ENCODE data around the gene ETV3.

The ETV3 gene

GRCh38 chr1:157158967-157159366 is 20.8 kb upstream of the ETV3 start:
- DNase-seq, result no peak

DNA sequence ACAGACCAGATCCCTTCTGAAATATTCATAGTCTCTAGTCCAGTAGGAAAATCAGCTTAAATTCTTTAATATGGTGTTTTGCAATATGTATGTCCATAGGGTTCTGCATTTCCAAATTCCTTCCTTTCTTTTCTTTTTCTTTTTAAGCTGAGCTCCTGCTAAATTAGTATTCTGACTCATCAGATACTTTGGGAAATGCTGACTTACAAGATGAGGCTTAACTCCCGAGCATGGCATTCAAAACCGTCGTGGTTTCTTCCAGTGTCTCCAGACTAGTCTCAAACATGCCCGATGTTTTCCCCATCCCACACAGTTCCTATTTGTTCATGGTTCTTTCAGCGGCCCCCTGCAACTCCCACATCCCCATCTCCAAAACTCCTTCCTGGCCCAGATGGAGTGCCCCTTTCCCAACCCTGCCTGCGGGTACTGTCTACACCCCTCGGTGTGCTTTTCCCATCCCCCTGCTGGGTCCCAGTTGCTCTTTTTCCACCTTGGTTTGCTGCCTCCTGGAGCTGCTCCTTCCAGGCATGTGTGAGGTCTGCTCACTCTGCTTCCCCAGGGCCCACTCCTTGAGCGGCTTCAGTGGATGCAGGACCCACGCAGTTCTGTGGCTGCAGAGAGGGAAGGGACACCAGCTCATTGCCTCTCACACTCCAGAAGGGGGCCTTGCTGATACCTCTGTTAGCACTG is 19.5 kb upstream of the ETV3 start:
- no peak for DNase-seq

DNA sequence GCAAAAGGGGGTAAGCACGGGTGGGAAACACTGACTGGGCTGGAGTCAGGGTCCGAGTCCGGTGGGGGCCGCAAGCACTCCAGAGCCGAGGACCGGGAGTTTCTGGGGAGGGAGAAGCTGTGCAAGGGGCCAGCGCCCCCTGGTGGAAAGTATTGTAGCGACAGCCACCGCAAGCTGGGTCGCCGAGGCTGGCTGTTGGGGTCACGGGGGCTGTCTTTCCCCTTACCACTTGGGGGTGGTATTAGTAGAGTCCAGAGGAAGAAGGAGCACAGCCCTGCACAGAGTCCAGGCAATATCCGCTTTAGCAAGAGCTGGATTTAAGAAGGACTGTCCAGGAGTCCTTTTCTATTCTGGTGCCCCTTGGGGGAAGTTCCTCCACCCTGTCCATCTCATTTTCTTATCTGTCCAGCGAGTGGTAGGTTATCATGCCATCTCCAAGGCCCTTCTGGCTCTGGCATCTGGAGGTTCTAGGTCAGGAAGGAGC is 17.9 kb upstream of the ETV3 start:
- DNase-seq, result peak; percentile 58 to 63

GRCh38 chr1:157155658-157156057 is 17.5 kb upstream of the ETV3 start:
- DNase-seq, result no peak

DNA sequence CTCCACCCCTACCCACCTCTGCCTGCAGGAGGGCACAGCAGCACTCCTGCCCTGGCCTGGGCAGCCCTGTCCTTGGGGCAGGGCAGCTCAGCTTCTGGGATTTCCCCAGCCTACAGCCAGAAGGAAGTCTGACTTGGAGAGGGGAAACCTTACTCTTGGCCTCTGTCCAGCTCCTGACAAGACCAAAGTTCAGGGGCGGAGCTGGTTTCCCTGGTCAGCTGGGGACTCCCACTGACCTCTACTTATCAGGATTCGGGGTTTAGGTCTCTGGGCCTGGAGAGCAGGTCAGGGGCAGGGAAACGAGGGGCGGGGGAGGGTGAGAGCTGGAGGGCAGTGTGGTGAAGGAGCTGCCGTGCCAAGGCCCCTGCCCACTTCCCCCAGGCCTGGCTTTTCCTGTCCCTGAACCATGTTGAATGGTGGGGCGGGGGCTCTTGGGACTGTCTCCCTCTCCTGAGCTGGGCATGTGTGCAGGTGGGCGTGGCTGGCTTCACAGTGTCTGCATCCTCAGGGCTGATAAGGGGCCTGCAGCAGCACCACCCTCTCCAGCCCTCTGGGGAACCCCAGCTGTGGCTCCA is 16.8 kb upstream of the ETV3 start:
- no peak for DNase-seq

DNA sequence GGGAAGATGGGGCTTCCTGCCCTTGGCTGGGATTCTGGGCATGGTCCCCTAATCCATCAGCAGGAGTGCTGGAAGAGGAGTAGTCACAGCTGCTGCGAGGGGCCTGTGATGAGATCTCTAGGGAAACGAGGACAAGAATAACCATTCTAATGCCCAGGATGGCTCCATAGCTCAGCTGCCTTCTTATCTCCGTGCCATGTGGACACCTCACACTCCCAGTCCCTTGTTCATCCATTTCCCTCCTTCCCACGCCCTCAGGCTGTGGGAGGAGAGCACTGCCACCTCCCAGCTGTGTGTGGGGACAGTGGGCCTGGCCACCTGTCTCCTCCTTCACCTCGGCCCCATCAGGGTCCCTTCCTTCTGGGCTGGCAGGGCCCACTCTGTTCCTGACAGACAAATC is 16.1 kb upstream of the ETV3 start:
- no peak for DNase-seq

- no peak for DNase-seq
Observed at GRCh38 chr1:157153746-157154145, 15.6 kb upstream of the ETV3 start.

- no peak for DNase-seq
Observed at GRCh38 chr1:157152510-157152909, 14.3 kb upstream of the ETV3 start.

DNA sequence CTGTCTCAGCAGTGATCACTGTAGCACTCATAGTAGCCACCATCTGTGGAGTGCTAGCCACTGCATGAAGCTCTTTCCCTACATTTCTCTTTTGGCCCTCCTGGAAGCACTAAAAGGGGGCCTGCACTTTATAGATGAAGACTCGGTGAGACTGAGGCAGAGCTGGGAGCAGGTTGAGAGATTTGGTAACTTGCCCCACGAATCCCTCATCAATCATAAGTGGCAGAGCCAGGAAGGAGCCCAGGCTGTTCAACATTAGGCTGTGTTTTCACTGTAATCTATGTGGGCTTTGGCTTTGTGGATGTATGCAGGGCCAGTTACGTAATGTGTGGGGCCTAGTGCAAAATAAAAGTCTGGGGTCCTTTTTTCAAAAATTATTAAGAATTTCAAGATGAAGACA is 13.3 kb upstream of the ETV3 start:
- DNase-seq, result no peak

- DNase-seq, result no peak
Observed at GRCh38 chr1:157151073-157151472, 12.9 kb upstream of the ETV3 start.

DNA sequence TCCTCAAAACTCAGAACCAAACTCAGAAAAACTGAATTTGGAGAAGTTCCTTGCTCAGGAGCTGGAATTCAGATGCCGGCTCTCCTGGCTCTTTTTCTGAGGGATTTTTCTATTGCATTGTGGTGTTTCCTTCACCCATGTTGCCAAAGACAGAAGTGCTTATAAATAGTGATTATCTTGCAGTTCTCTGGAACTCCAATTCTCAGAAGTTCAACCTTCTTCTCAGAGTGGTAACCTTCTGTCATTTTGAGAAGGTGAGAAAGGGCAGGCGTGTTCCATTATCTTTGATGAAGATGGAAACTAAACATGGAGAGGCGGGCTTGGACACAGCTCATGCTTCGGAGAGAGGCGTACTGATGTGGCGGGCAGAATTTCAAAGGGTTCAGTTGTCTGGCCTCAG is 12.4 kb upstream of the ETV3 start:
- DNase-seq, result no peak

DNA sequence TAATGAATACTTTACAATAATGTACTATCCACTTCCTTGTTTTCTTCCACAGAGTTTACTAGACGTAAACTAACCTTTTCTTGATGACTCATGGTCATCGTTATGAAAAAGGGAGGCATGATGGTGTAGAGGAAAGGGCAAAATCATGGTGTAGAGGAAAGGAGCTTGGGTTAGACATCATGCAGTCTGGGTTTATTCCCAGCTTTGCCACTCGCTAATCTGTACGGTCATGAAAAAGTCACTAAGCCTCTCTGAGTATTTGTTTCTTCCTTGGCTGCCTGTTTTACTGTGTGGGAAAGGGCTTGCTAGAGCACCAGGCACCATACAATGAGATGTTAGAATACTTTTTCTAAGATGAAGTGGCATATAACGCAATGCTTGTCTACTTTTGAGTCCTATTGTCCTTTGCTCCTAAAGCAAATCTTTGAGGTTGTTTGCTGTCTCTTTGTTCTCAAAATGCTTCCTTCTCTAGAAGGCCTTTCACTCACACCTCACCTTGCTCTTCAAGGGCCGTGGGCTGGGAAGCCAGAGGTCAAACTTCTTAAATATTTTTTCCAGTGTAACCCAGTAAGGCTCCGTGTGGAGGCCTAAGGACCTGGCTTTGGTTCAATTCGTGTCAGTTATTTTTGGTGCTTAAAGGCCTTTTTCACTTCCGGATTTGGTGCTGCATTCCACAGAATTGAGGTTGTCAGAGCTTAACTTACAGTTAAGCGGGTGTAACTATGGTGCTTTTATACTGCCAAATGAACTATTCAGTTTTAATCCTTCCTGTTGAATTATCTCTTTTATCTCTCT is 9.9 kb upstream of the ETV3 start:
- DNase-seq, result no peak

GRCh38 chr1:157147037-157147436 is 8.8 kb upstream of the ETV3 start:
- DNase-seq, result no peak

GRCh38 chr1:157146244-157146643 is 8.0 kb upstream of the ETV3 start:
- no peak for DNase-seq

DNA sequence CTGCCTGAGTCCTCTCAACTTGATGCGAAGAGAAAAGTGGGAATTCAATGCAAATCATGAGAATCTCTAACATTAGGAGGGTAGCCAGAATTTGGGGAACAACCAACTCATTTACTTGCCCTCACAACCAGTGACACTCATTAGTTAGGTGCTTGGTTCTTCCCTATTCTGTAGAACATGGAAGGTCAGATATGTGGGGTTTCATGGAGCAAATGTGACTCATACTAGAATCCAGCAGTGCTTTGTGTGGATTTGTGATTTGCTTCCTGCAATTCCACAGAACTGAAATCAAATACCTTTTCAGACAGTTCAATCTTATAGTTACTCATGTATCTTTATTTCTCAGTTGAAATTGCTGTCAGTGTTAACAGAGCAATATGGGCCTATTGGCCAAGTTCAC is 6.9 kb upstream of the ETV3 start:
- no peak for DNase-seq

DNA sequence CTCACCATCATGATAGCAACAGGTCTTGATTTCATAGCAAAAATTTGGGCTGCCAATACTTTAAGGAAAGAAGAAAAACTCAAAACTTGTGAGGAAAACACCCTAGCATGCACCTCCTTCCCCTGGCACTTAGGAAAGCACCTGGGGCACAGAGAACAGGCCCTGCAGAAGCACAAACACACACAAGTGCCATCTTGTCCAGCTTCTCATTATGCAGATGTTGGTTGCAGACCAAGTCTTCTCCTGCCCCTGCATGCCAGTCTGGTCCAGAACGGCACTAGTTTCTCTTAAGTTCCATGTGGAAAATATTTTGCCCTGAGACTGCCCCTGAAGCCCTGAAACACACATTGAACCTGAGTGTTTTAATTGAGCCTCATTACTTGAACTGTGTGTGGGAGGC is 6.3 kb upstream of the ETV3 start:
- no peak for DNase-seq

GRCh38 chr1:157142765-157143423 is 4.7 kb upstream of the ETV3 start:
- DNase-seq, result no peak

GRCh38 chr1:157142201-157142600 is 4.0 kb upstream of the ETV3 start:
- no peak for DNase-seq

DNA sequence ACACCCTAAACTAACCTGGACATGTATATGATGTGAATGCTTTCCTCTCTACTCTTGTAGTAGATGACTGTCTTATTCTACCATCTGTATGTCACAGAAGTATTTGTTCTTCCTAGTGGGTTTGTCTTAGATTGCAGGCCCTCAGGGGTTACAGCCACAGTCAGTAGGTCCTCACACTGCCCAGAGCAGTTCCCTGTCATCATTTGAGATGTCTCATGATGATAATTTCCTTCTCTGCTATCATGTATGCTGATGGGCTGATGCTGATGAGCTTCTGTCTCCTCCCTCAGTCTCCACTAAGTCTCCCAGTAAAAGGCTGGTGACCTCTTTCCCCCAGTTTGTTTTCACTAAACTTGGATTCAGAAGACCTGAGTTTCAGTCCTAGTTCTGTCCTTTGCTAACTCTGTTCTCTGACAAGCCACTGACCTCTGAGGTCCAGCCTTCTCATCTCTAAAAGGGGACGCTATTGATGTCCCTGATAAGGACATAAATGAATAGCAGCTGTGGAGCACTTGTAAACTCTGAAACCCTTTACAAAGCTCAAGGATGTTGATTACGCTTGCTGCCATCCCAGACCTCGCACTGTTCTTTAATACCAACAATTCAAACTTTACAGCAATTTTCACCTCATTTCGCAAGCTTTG is 3.1 kb upstream of the ETV3 start:
- DNase-seq, result no peak

DNA sequence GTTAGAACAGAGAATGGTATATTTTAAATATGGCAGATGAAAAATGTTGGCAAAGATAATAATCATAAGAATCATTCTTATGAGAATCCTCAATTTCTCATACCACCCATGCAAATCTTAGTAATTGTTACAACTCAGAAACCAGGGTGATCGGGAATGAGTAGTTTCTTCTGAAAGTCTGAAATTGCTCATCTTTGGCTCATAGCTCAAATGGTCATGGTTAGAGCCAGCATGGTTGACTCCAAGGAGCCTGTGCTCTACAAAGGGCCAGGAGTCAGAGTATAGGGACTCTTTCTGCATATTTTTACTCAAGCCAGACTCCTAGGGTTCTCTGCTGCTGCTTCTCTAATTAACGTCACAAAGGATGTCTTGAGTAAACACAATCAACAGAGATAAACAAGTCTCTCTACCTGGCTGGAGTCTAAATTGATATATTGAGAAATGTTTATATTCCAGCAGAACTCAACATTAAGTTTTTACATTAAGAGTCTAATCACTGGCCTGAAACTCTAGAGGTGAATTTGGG is 1.9 kb upstream of the ETV3 start:
- no peak for DNase-seq

DNA sequence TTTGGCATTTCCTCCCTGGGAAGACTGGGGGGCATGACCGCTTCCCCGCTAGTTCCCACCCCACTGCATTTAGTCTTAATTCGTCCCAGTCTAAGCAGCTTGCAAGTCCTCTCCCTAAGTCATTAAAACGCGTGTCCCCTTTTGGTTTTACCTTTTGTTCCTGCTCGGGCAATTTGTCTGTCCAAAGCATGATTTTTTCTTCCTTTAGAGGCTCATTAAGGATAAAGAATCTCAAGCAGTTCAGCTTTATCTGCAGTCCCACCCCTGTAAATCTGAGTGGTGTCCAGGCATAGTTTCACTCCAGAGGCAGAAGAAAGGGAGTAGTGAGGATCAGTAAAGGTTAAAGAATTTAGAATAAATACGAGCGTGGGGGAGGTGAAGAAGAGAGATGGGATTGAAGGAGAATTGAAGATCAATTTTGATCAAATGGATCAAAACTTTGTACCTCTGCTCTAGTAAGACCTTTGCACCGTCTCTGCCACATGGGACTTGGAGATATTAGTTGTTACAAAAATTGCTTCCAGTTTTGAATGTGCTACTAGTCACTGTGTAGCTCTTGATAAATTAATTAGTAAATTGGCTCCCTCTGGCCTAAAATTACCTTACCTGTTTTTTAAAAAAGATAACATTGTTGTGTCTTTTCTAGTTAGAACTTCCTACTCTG is 989 bp upstream of the ETV3 start:
- no peak for DNase-seq
